HepG2 (cell line): ENCODE data around the gene CUL9. TPM values are rescaled to one million over a fixed set of nuclear protein-coding genes. Genes with fewer than 3 reads are reported as not detected.

Experiments used
- NRL ChIP-seq: sonication (generic); formaldehyde crosslinking; IDR thresholded peaks from 2 replicates; pipeline ENCODE4 v1.5.0; 2020; ENCODE audit warnings: missing genetic modification reagents, mild to moderate bottlenecking, moderate library complexity, borderline replicate concordance
- RXRB ChIP-seq: IDR thresholded peaks from 2 replicates; pipeline ENCODE4 v1.6.1; 2016; ENCODE audit warnings: borderline replicate concordance, missing genetic modification reagents, missing compliant biosample characterization
- XRCC5 ChIP-seq: fragments of 200-400 bp; formaldehyde crosslinking; optimal IDR thresholded peaks from 2 replicates; pipeline ENCODE3; 2017; ENCODE audit warnings: mild to moderate bottlenecking, low read length
- ZNF101 ChIP-seq: sonication (generic); formaldehyde crosslinking; IDR thresholded peaks from 2 replicates; pipeline ENCODE4 v1.4.0; 2020; ENCODE audit warnings: mild to moderate bottlenecking, low read depth, missing genetic modification reagents, borderline replicate concordance
- ZNF678 ChIP-seq: sonication (generic); formaldehyde crosslinking; IDR thresholded peaks from 2 replicates; pipeline ENCODE4 v1.4.0; 2020; ENCODE audit warnings: mild to moderate bottlenecking, missing genetic modification reagents
- ZNF777 ChIP-seq: sonication (generic); formaldehyde crosslinking; IDR thresholded peaks from 2 replicates; pipeline ENCODE4 v1.4.0; 2020; ENCODE audit warnings: missing genetic modification reagents
- polyA plus RNA-seq, 8 experiments: library from polyadenylated mRNA; depleted of rRNA in 3 of 8; stranded (reverse) in 7 of 8; unstranded in 1 of 8; fragments of >200 nt; fragmentation: Illumina TruSeq in 4 of 8; extraction: Trizol in 4 of 8; gene quantifications; 2 replicates each; pipeline versions ENCODE4 v1.2.1 to v1.2.3, GENCODE V29; 2011 to 2016; ENCODE audit warnings: low read depth in 4 of 8, missing spikeins in 1 of 8, mixed read lengths in 1 of 8; ENCODE audit not compliant: insufficient read depth in 1 of 8
- total RNA-seq, 5 experiments: library from RNA; depleted of rRNA; stranded (reverse); fragments of >200 nt; fragmentation: Illumina TruSeq; extraction: Trizol; gene quantifications; 2 replicates each; pipeline ENCODE4 v1.2.3, GENCODE V29; 2016; ENCODE audit warnings: low read depth in 1 of 5
- TF ChIP-seq, protein P1 (sequence below): sonication (generic); formaldehyde crosslinking; IDR thresholded peaks from 2 replicates; pipeline ENCODE4; 2020; ENCODE audit warnings: missing genetic modification reagents, mild to moderate bottlenecking, borderline replicate concordance
- TF ChIP-seq, protein P2 (sequence below): sonication (generic); formaldehyde crosslinking; IDR thresholded peaks from 2 replicates; pipeline ENCODE4 v1.5.0; 2020; ENCODE audit warnings: mild to moderate bottlenecking, missing genetic modification reagents
- TF ChIP-seq, protein P3 (sequence below): sonication (generic); formaldehyde crosslinking; IDR thresholded peaks from 2 replicates; pipeline ENCODE4 v1.8.0; 2022; ENCODE audit warnings: mild to moderate bottlenecking, missing genetic modification reagents; ENCODE audit not compliant: insufficient replicate concordance
- TF ChIP-seq, protein P4 (sequence below): sonication (generic); formaldehyde crosslinking; IDR thresholded peaks from 2 replicates; pipeline ENCODE4 v1.8.1; 2022; ENCODE audit warnings: mild to moderate bottlenecking, missing genetic modification reagents
- TF ChIP-seq, protein P5 (sequence below): IDR thresholded peaks from 2 replicates; pipeline ENCODE4 v1.6.1; 2016; ENCODE audit warnings: low read depth
- TF ChIP-seq, protein P6 (sequence below): sonication (generic); formaldehyde crosslinking; IDR thresholded peaks from 2 replicates; pipeline ENCODE4 v1.5.0; 2020; ENCODE audit warnings: mild to moderate bottlenecking, missing genetic modification reagents, borderline replicate concordance

The CUL9 gene
- total and polyA plus RNA-seq, 2 of the 13 experiments (the other 11 are each of a cell fraction or from before 2014, with no cell fraction given), result 11.4 to 13.7 TPM

DNA sequence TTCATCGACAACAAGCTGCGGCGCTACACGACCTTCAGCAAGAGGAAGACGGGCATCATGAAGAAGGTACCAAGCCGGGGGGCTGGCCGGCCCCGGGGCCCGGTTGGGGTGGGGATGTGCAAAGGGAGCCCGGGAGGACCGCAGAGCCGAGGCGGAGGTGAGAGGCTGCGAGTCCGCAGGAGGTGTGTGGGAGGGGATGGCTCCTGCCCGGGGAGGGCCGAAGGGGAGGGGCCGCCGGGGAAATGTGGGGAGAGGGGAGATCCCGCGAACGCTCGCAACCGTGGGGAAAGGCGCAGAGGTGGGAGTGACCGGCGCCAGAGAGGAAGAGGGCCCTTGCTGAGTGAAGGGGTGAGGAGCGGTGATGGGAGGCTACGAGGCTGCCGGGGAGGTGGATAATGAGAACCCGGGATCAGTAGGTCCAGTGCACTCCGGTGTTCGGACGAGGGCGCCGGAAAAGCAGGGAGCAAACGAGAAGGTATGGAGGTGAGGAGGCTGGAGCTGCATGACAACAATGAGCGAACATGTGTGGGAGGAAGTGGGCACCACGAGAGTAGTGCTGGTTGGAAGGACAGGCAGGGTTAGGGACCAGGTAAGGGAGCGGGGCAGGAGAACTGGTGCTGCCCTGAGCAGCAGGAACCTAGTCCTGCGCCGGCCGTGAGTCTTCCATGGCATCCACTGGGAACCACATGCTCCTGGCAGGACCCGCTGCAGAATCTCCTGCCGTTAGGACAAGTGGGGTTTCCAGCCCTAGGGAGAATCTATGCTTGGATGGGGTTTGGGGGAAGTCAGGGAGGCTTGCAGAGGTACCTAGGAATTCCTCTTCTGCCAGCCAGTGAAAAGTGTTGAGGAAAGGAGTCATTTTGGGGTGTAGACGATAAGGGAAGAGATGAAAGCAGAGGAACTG is 9.6 kb upstream of the CUL9 start (continued):
- TF ChIP-seq, protein P1, sequence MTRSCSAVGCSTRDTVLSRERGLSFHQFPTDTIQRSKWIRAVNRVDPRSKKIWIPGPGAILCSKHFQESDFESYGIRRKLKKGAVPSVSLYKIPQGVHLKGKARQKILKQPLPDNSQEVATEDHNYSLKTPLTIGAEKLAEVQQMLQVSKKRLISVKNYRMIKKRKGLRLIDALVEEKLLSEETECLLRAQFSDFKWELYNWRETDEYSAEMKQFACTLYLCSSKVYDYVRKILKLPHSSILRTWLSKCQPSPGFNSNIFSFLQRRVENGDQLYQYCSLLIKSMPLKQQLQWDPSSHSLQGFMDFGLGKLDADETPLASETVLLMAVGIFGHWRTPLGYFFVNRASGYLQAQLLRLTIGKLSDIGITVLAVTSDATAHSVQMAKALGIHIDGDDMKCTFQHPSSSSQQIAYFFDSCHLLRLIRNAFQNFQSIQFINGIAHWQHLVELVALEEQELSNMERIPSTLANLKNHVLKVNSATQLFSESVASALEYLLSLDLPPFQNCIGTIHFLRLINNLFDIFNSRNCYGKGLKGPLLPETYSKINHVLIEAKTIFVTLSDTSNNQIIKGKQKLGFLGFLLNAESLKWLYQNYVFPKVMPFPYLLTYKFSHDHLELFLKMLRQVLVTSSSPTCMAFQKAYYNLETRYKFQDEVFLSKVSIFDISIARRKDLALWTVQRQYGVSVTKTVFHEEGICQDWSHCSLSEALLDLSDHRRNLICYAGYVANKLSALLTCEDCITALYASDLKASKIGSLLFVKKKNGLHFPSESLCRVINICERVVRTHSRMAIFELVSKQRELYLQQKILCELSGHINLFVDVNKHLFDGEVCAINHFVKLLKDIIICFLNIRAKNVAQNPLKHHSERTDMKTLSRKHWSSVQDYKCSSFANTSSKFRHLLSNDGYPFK, result peak; percentile 56; the same call in 1 of the 2 replicates
- TF ChIP-seq, protein P2, sequence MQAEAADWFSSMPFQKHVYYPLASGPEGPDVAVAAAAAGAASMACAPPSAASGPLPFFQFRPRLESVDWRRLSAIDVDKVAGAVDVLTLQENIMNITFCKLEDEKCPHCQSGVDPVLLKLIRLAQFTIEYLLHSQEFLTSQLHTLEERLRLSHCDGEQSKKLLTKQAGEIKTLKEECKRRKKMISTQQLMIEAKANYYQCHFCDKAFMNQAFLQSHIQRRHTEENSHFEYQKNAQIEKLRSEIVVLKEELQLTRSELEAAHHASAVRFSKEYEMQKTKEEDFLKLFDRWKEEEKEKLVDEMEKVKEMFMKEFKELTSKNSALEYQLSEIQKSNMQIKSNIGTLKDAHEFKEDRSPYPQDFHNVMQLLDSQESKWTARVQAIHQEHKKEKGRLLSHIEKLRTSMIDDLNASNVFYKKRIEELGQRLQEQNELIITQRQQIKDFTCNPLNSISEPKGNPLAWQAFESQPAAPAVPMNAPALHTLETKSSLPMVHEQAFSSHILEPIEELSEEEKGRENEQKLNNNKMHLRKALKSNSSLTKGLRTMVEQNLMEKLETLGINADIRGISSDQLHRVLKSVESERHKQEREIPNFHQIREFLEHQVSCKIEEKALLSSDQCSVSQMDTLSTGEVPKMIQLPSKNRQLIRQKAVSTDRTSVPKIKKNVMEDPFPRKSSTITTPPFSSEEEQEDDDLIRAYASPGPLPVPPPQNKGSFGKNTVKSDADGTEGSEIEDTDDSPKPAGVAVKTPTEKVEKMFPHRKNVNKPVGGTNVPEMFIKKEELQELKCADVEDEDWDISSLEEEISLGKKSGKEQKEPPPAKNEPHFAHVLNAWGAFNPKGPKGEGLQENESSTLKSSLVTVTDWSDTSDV (CRISPR knock-in tag), result peak; percentile 58; the same call in 1 of the 2 replicates
- TF ChIP-seq NRL (CRISPR knock-in tag), result no peak
- TF ChIP-seq, protein P3, sequence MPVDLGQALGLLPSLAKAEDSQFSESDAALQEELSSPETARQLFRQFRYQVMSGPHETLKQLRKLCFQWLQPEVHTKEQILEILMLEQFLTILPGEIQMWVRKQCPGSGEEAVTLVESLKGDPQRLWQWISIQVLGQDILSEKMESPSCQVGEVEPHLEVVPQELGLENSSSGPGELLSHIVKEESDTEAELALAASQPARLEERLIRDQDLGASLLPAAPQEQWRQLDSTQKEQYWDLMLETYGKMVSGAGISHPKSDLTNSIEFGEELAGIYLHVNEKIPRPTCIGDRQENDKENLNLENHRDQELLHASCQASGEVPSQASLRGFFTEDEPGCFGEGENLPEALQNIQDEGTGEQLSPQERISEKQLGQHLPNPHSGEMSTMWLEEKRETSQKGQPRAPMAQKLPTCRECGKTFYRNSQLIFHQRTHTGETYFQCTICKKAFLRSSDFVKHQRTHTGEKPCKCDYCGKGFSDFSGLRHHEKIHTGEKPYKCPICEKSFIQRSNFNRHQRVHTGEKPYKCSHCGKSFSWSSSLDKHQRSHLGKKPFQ (CRISPR knock-in tag), result no peak
- no peak for TF ChIP-seq ZNF101 (CRISPR knock-in tag)
- TF ChIP-seq XRCC5, result peak; percentile 20
- 0 out of 2 replicates have a peak, but pooled peaks have one; percentile 44 for TF ChIP-seq ZNF678 (CRISPR knock-in tag)
- no peak for TF ChIP-seq ZNF777
- TF ChIP-seq, protein P4, sequence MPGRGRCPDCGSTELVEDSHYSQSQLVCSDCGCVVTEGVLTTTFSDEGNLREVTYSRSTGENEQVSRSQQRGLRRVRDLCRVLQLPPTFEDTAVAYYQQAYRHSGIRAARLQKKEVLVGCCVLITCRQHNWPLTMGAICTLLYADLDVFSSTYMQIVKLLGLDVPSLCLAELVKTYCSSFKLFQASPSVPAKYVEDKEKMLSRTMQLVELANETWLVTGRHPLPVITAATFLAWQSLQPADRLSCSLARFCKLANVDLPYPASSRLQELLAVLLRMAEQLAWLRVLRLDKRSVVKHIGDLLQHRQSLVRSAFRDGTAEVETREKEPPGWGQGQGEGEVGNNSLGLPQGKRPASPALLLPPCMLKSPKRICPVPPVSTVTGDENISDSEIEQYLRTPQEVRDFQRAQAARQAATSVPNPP (CRISPR knock-in tag), result no peak
- TF ChIP-seq, protein P5, sequence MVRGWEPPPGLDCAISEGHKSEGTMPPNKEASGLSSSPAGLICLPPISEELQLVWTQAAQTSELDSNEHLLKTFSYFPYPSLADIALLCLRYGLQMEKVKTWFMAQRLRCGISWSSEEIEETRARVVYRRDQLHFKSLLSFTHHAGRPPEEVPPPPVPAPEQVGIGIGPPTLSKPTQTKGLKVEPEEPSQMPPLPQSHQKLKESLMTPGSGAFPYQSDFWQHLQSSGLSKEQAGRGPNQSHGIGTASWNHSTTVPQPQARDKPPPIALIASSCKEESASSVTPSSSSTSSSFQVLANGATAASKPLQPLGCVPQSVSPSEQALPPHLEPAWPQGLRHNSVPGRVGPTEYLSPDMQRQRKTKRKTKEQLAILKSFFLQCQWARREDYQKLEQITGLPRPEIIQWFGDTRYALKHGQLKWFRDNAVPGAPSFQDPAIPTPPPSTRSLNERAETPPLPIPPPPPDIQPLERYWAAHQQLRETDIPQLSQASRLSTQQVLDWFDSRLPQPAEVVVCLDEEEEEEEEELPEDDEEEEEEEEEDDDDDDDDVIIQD (CRISPR knock-in tag), result no peak
- TF ChIP-seq RXRB (CRISPR knock-in tag), result peak; percentile 21; the same call in 1 of the 2 replicates
- TF ChIP-seq, protein P6, sequence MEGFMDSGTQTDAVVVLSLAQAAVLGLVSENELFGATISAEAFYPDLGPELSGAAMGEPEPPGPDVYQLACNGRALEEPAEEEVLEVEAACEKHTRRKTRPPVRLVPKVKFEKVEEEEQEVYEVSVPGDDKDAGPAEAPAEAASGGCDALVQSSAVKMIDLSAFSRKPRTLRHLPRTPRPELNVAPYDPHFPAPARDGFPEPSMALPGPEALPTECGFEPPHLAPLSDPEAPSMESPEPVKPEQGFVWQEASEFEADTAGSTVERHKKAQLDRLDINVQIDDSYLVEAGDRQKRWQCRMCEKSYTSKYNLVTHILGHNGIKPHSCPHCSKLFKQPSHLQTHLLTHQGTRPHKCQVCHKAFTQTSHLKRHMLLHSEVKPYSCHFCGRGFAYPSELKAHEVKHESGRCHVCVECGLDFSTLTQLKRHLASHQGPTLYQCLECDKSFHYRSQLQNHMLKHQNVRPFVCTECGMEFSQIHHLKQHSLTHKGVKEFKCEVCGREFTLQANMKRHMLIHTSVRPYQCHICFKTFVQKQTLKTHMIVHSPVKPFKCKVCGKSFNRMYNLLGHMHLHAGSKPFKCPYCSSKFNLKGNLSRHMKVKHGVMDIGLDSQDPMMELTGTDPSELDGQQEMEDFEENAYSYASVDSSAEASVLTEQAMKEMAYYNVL (CRISPR knock-in tag), result peak; percentile 60; the same call in 1 of the 2 replicates
